GM21717 (cell line): ENCODE data around the gene ADGRG3.
"Not testable (repeated sequence)": the region's sequence is repeated elsewhere in the genome, so short reads cannot be mapped to it uniquely, and the experiment has no call there.

Experiments used
- ATAC-seq: cut with Tn5 transposase; IDR thresholded peaks from one replicate; pipeline ENCODE4 v1.9.1; 2021; ENCODE audit warnings: mild to moderate bottlenecking, moderate library complexity; ENCODE audit not compliant: unreplicated experiment

Gene ADGRG3

DNA sequence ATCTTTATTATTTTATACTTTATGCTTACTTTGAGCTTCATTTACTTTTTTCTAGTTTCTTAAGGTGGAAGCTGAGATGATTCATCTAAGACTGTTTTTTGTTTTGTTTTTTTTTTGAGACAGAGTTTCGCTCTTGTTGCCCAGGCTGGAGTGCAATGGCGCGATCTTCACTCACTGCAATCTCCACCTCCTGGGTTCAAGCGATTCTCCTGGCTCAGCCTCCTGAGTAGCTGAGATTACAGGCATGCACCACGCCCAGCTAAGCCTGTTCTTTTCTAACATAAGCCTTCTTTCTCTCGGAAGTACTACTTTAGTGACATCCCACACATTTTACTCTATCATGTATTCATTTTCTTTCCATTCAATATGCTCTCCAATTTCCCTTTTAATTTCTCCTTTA lies 44.5 kb downstream of the ADGRG3 start:
- not testable (repeated sequence) for ATAC-seq

DNA sequence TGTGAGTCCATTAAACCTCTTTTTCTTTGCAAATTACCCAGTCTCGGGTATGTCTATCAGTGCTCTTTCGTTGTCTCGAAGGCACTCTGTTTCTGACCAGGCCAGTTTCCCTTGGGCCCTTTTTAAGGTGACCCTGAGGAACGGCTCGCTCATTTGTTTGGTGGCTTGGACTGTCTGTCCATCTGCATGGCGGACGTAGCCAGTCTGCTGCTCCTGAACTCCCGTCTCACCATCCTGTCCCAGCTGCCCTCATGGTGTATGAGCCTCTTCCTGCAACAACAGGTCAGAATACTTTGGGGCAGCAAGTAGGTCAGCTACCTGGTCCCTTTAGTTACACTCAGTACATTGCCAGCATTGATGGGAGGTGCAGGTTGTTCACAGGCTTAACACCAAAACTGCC lies 45.5 kb downstream of the ADGRG3 start:
- ATAC-seq, result no peak

DNA sequence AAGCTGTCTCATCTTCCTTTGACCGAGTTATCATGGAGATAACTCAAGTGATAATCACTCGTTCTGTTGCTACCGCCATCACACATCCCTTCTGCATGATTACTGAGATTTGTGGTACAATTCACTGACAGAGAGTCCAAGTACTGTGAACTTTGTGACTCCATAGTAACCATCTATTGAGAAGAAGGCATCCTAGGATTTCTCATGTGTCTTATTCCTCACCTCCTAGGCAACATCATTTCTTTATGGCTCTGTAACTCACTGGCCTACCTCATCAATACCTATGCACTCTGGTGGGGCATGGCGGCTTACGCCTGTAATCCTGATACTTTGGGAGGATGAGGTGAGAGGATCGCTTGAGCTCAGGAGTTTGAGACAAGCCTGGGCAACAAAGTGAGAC lies 45.9 kb downstream of the ADGRG3 start:
- ATAC-seq, result no peak

DNA sequence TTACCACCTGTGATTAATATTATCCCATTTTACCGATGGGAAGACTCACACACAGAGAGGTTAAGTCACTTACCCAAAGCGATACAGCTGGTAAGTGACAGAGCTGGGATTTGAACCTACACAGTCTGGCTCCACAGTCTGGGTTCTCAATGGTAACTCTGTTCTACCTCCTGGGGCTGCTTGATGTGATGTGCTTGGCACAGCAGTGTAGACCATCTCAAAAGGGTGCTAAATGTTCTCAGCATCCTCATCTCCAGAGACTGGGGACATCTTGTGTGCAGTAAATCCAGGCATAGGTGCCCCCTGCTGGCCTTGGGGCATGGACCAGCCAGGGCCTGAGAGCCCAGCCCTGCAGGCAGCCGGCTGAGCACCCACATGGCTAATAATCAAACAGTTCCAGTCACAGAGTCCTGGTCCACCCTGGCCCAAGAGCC lies 52.1 kb downstream of the ADGRG3 start:
- no peak for ATAC-seq

DNA sequence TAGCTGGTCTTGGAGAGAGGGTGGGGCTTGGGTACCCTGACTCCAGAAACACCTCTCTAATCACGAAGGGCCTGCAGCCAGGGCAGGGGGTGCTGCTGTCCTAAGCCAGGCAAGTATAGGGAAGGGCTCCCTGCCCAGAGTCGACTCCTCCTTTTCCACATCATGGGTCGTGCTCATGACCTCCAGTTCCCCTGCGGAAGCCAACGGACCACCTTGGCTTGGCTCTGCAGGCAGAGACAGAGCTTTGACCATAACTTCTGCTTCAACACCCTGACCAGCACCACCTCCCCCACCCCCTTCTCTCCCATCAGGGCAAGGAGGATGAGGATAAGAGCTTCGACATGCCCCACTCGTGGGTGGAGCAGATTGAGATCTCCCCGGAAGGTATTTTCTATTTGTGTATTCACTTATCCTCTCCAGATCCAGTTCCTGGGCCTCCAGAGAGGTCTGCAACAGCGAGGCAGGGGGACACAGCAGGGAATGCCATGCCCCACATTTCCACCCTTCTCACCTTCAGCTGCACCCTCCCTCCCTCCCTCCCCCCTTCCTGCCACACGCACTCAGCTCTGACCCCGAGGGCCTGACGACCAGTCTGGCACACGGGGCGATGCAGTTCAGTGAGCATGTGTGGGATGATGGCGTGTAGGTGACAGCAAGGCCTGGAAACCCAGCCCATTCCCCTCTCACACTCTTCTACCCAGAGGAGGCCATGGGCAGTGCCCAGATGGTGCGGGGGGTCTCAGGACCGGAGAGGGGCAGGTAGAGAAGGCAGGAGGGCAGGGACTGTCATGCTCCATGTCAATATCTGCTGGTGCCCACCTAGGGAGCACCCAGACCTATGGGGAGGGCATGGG lies 53.5 kb downstream of the ADGRG3 start:
- no peak for ATAC-seq

DNA sequence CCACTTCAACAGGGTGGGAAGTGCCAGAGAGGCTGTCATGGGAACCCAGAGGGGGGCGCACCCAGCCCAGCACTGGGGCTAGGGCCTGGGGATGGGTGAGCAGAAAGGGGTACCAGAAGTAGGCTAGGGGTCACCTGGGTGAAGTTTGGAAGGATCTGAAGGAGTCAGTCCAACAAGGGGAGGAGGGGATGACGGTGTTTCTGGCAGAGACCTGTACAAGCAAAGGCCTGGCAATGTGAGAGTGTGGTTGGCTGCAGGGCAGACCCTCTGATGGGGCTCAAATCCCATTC lies 54.0 kb downstream of the ADGRG3 start:
- no peak for ATAC-seq

DNA sequence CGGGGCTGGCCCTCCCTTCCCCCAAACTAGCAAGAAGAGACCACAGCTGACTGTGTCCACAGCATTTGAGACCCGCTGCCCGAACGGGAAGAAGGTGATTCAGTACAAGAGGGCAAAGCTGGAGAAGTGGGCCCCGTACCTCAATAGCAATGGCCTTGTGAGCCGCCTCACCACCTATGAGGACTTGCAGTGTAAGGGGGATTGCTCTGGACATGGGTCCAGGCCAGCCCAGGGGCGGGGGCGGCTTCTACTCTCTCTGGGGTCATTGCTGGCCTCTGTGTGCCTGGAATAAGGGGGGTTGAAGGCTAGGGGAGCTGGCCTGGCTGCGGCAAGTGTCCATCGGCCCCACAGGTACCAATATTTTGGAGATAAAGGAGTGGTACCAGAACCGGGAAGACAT lies 54.5 kb downstream of the ADGRG3 start:
- ATAC-seq, result no peak

DNA sequence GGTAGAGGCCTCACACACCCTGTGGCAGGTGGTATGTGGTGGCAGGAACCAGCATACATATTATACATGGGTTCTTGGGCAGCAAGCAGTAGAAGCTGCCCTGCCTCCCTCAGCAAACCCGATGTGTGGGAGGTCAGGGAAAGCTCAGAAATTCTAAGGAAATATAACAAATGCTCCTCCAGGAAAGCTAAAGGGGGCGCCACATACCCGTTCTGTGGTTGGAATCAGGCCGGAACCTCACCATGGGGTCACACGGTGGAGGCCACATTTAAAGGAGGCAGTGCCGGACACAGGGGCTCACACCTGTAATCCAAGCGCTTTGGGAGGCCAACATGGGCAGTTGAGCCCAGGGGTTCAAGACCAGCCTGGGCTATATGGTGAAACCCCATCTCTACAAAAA lies 55.1 kb downstream of the ADGRG3 start:
- no peak for ATAC-seq

DNA sequence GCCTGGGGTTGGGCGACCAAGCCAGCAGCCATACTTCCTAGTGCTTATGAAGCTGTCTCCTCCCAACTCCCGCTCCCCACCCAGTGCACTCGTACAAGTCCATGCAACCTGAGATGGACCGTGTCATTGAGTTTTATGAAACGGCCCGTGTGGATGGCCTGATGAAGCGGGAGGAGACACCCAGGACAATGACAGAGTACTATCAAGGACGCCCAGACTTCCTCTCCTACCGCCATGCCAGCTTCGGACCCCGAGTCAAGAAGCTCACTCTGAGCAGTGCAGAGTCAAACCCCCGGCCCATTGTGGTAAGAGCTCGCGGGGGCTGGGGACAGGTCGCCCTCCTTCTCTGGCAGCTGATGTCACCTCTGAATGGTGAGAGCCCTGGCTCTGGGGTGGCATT lies 56.4 kb downstream of the ADGRG3 start:
- ATAC-seq, result no peak

DNA sequence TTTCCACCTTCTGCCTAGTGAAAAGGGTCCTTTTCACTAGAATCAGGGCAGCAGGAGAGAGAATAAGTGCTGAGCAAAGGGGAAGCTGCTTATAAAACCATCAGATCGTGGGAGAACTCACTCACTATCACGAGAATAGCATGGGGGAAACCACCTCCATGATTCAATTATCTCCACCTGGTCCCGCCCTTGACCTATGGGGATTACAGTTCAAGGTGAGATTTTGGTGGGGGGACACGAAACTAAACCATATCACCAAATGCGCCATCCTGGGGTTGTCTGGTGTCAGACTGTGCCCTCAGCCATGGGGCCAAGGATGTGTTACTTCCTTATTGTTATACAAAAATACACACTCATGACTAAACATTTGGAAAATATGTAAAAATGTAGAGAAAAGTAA lies 57.0 kb downstream of the ADGRG3 start:
- no peak for ATAC-seq

DNA sequence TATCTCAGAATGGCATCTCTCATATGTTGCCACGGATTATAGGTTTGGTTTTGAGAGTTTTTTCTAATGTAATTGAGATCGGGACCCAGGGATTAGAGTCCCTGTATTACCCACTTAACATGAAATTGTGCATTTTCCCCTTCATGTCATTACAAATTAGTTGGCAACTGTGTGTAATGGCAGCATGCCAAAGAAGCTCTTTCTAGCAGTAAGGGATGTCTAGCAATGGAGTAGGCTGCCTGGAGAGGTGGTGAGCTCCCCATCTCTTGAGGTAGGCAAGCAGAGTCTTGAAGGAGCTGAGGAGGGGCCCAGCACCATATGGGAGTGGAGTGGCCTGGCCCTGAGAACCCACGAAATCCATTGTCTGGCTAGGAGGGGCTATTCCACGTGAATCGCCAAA lies 57.4 kb downstream of the ADGRG3 start:
- ATAC-seq, result no peak

DNA sequence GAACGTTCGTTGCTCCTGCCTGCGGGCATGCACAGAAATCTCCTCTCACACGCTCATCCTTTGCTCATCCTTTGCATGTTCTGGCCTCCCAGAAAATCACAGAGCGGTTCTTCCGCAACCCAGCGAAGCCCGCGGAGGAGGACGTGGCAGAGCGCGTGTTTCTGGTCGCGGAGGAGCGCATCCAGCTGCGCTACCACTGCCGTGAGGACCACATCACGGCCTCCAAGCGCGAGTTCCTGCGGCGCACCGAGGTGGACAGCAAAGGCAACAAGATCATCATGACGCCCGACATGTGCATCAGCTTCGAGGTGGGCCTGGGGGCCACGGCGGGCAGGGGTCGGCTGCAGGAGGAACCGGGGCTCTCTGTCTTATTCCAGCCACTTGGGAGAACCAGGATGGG lies 57.9 kb downstream of the ADGRG3 start:
- no peak for ATAC-seq

DNA sequence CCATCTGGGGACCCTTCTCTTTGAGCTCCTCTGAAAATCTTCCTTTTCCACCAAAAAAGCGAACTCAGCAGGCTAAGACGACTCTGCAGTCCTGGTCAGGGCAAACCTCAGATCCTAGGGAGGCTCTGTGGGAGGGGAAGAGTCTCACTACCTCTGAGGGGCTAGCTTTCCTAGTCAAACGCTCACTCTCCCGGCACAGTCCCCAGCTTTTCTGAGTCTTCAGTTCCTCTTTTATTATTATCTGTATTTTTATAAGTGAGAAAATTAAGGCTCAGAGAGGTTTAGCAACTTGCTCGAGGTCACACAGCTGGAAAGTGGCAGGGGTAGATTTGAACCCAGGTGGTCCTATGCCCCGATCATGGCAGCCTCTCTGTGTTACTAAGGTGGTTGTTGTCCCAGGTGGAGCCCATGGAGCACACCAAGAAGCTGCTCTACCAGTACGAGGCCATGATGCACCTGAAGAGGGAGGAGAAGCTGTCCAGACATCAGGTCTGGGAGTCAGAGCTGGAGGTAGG lies 58.4 kb downstream of the ADGRG3 start:
- ATAC-seq, result no peak

DNA sequence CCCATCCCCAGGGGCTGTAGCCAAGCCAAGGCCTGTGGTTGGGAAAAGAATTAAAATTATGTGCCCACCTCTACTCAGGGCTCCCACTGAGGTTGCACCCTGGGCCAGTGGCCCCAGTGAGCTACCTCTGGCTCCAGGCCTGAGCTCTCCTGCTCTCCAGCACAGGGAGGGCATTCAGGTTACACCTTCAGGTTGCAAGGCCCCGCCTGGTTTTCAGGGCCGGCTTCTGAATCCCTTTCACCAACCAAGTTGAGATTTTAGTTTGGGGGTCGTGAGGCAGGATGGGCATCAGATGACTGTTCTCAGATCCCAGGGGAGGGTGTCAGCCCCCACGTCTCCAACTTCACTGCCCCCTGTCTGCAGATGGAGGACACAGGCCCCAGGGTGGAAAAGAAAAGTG lies 59.5 kb downstream of the ADGRG3 start:
- ATAC-seq, result no peak

DNA sequence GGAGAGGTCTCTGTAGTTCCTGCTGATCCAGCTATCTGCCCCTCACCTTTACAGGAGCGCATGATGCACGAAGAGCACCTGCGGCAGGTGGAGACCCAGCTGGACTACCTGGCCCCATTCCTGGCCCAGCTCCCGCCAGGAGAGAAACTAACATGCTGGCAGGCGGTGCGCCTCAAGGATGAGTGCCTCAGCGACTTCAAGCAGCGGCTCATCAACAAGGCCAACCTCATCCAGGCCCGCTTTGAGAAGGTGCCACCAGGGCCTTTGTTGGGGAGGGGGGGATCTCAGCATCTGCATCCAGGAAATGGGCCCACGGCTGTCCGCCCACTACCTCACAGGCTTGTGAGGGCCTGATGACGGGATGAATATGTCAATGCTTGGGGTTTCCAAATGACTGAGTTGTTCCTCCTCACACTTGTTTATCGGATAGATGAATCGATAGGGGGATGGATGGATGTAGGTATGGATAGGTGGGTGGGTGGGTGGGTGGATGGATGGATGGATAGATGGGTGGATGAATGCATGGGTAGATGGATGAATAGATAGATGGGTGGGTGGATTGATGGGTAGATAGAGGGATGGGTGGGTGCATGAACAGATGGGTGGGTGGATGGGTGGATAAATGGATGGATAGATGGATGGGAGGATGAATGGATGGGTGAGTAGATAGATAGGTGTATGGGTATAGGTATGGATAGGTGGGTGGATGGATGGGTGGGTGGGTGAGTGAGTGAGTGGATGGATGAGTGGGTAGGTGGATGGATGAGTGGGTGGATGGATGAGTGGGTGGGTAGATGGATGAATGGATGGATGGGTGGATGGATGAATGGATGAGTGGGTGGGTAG lies 60.5 kb downstream of the ADGRG3 start:
- ATAC-seq, result no peak

DNA sequence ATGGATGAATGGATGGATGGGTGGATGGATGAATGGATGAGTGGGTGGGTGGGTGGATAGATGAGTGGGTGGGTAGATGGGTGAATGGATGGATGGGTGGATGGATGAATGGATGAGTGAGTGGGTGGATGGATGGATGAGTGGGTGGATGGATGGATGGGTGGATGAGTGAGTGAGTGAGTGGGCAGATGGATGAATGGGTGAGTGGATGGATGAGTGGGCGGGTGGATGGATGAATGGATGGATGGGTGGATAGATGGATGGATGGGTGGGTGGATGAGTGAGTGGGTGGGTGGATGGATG lies 61.0 kb downstream of the ADGRG3 start:
- ATAC-seq, result no peak

DNA sequence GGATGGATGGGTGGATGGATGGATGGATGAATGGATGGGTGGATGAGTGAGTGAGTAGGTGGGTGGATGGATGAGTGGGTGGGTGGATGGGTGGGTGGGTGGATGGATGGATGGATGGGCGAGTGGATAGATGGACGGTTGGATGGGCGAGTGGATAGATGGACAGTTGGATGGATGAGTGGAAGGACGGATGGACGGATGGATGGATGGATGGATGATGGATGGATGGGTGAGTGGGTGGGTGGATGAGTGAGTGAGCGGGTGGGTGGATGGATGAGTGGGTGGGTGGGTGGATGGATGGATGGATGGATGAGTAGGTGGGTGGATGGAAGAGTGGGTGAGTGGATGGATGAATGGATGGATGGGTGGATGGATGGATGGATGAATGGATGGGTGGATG lies 61.7 kb downstream of the ADGRG3 start:
- not testable (repeated sequence) for ATAC-seq

DNA sequence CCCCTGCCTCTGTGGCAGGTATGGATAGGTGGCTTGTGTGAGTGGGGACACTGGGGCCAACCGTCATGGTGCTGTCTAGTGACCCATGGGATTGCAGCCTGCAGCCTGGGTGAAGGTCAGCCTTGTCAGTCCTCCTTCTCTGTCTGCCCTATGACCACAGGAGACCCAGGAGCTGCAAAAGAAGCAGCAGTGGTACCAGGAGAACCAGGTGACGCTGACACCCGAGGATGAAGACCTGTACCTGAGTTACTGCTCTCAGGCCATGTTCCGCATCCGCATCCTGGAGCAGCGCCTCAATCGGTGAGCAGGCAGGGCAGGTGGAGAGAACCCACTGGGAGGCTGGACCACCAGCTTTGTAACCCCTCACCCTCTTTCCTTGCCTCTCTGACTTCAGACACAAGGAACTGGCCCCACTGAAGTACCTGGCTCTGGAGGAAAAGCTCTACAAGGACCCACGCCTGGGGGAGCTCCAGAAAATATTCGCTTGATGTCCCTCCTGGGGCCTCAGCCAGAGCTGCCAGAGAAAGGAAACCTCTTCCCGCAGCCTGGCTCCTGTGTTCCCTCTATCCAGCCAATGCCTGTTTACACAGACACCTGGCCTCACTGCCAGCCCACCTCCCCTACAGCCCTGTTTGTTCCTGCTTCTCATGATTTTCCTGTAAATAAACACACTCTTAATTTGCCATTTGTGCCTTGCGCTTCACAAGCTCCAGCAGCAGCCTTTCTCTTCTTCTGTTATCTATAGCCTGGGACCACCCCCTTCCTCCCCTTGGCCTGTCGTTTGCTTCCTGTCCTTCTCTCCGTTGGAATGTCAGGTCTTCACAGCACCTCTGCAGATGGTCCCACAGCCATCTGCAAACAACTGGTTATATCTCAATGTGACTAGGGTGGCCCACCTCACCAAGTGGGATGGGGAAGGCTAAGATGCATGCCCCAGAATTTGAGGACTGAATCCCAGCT lies 62.9 kb downstream of the ADGRG3 start:
- ATAC-seq, result no peak

DNA sequence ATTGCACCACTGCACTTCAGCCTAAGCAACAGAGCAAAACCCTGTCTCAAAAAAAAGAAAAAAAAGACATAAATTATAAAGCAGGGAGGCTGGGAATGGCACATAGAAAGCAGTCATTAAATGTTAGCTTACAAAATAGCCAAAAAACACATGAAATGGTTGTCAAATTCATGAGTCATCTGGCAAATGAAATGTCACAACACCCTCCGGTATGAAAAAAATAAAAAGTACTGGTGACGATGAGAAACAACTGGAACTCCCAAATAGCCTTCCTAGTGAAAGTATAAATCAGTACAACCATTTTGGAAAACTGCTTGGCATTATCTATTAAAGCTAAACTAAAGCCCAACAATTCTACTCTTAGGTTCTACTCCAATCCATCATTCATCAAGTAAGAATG lies 63.9 kb downstream of the ADGRG3 start:
- ATAC-seq, result no peak

DNA sequence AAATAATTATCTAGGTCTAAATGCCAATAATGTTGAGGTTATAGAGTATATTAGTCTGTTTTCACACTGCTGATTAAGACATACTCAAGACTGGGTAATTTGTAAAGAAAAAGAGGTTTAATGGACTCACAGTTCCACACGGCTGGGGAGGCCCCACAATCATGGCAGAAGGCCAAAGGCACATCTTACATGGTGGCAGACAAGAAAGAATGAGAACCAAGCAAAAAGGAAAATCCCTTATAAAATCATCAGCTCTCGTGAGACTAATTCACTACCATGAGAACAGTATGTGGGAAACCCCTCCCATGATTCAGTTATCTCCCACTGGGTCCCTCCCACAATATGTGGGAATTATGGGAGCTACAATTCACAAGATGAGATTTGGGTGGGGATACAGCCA lies 64.6 kb downstream of the ADGRG3 start:
- ATAC-seq, result no peak

DNA sequence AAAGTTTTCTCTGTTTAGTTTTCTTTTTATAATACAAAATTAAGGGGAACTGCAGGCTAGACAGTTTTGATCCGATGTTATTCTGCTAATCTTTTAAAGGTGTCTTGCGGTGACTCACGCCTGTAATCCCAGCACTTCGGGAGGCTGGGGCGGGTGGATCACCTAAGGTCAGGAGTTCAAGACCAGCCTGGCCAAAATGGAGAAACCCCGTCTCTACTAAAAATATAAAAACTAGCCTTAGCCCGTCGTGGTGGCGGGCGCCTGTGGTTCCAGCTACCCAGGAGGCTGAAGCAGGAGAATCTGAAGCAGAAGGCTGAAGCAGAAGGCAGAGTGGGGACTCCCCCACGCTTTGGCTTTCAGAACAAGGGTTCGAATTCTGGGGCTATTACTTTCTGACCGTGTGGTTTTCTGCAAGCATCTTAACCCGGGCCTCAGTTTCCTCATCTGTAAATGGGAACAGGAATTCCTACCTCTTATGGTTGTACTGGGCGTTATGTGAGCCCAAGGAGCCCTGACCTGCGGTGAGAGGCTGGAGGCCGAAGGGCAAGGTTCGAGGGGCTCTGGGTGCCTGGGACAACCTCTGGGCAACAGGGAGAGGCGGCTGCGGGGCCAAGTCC lies 66.3 kb downstream of the ADGRG3 start:
- peak; percentile 3 for ATAC-seq
